HG03442 (cell line): Measurements from ENCODE around the gene UMAD1.
A peak's percentile ranks its signal among the peaks of the same experiment; 100 is the strongest.

Experiments used
- ATAC-seq: cut with Tn5 transposase; IDR thresholded peaks from one replicate; pipeline ENCODE4 v1.9.1; 2021; ENCODE audit warnings: mild to moderate bottlenecking, moderate library complexity; ENCODE audit not compliant: unreplicated experiment

Gene UMAD1

DNA sequence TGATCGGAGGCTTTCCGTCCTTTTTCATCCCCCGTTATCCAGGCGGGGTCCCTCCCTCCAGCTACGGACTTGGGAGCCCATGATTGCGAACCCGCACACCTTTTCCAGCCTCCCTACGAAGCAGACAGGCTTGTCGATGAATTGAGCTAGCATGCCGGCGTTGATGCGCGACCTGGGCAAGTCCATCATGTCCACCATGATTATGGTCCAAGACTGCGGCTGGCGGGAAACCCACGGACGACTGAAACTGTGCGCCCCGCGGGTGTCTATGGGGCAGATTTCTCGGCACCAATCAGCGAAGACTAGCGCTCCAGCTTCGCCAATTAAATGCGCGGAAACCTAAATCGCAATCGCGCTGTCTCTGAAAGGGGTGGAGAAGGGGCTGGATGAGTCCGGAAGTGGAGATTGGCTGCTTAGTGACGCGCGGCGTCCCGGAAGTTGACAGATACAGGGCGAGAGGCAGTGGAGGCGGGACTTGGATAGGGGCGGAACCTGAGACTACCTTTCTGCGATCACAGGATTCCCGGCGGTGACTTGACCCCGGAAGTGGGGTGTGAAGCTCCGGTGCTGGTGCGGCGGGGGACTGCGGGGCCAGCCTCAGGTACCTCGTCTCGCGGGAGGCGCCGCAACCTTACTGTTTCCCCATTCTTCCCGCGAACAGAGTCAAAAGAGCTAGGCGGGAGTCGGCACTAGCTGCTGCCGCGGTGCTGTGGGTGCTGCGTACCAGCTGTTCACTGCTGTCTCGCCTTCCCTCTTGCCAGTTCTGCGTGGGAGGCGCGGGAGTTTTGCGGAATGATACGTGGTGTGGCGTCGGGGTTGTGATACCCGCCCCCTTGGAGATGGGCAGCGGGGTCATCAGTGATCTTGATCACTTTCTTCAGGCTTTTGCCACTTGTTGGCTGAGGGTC is at the start of gene UMAD1:
Gene UMAD1 (plus strand): TSS at position 532 of the 908 bp plus-strand sequence. CDS start 32,620 bp downstream, outside the sequence.
- ATAC-seq, result peak; percentile 95

DNA sequence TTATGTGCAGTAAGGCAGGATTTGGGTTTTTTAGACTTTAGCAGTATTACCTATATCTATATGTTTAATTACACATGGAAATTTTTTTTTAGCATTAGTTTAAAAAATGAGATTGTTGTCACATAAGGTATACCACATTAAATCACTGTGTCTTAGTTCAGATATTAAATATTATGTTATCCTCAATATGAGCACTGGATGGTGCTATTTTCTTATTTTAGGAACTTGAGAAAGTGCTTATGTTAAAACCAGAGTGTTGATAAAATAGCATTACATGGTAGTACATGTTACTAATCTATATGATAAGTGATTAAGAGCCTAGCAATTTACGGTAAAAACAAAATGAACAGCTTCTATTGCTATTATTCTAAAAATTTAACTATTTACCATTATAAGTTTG is 45.1 kb upstream of the UMAD1 start:
- ATAC-seq, result no peak

DNA sequence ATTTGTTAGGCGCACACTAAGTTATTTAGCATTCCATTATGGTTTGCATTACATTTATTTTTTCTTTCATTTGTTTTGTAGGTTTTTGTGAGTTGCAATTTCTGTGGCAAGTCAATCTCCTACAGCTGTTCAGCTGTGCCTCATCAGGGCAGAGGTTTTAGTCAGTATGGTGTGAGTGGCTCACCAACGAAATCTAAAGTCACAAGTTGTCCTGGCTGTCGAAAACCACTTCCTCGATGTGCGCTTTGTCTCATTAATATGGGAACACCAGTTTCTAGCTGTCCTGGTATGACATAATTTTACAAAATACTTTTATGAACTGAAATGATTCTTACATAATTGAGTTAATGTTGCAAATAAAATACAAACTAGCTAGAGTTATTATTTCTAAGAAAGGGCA is 44.4 kb upstream of the UMAD1 start:
- no peak for ATAC-seq

DNA sequence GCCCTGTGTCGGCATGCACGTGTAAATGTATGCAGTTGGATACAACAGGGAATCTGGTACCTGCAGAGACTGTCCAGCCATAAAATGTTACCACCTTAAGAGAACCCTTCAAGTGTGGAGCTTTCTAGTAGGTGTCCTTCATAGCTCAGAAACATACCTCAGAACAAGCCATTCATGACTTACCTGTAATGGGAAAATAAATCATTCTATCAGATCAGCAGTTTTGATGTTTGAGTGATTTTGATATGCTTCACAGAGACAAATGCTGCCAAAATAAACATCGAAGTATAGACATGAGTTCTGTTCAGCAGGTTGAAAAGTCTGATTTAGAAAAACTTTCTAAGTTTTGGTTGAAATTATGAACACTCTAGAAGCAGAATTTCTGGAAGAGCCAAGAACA is 33.5 kb upstream of the UMAD1 start:
- ATAC-seq, result no peak

DNA sequence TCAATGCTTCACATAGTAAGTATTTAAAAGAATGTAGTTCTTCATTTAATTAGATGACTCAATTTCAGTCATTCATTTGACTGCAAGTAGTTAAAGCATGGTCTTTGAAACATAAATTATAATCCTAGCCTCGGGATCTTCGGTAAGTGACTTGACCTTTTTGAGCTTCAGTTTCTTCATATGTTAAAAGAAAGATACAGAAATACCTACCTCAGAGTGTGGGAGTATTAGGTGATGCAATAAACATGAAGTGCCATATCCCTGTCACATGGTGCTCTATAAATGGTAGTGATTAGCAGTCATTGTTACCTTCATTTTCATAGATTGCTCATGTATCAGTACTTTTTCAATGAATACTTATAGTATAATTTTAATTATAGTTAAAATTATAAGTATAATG is 31.2 kb upstream of the UMAD1 start:
- ATAC-seq, result no peak

DNA sequence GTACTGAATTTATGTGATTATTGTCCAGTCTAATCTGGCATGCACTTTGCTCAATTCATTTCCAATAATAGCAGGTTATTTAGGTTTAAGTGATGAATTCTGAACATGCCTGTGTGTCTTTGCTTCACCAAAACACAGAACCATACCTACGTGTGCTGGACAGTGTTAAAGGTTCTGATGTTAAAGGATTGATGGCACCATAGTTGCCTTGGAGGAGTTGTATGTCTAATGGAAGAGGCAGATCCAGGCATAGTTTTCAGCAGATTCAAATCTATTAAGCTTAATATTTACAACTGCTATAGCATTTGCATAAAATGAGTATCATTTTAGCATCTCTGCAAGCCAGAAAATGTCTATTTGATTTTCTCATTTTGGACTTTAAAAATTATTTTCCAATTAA is 28.0 kb upstream of the UMAD1 start:
- ATAC-seq, result no peak

DNA sequence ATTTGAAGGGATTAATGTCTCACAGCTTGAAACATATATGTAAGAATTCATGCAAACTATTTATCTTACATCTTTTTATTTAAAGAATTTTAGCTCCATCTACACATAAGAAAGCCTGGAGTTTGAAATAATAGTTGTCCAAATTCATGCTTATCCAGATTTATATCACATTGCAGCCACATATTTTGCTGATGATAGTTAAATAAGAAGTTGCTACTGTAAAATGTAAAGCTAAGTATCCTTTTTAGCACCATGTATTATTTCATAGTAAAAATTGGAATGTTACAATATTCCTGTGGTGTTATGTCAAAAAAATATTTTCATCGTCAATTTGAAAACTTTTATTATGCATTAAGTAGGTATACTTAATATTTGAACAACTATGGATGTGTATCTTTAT is 27.3 kb upstream of the UMAD1 start:
- ATAC-seq, result no peak

GRCh38 chr7:7614018-7614741 is 26.4 kb upstream of the UMAD1 start:
- ATAC-seq, result no peak

DNA sequence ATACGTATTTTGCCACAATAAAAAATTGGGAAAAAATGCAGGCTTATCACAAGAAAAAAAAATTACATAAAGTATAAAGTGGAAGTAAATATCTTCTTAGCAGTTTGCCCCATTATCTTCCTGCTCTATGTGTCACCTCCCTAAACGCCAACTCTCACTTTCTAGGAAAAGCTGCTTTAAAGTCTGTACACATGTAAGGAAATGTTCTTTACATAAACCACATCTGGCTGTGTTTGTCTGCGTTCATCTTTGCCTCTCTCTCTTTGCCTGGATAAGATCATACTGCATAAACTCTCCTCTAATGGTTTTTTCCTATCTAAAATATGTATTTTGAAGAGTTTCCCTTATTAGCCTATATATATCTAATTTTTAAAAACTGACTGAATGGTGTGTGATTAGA is 23.0 kb upstream of the UMAD1 start:
- ATAC-seq, result no peak

DNA sequence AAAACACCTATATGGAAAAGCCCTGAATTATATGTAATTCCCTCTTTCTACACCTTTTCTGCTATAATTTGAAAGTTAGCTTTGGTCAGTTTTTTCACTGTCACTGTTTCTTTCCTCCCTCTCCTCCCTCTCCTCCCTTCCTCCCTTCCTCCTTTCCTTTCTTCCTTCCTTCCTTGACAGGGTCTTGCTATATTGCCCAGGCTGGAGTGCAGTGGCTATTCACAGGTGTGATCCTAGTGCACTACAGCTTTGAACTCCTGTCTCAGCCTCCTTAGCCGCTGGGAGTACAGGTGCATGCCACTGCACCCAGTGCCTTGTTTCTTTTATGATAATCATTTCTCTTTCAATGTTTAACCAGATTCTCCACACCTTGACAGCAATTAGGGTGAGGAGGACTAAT is 22.1 kb upstream of the UMAD1 start:
- no peak for ATAC-seq

GRCh38 chr7:7620236-7620635 is 20.3 kb upstream of the UMAD1 start:
- ATAC-seq, result no peak

DNA sequence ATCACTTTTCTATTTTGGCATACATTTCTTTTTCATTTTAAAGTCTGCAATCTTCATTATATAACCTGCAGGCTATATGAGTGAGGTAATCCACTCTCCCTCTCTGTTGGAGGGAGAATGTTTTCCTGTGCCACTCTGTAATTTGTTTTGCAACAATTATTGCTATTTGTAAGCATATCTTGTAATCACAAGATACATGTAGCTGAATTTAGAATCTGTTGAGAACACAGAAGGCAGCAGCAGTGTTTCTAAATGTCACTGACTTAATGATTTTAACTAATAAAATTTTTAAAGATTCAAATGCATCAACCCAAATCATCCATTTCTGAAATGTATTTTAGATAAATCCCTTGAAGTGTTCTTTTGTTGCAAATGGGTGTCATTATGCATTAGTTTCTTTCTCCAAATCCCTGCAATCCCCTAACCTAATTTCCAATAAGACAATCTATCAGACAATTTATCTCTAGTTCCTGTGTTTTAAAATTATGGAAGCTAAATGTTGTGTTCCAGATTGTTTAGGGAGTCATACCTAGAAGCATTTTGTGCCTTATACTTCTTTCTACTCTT is 19.8 kb upstream of the UMAD1 start:
- ATAC-seq, result no peak

GRCh38 chr7:7628476-7628875 is 12.1 kb upstream of the UMAD1 start:
- no peak for ATAC-seq

DNA sequence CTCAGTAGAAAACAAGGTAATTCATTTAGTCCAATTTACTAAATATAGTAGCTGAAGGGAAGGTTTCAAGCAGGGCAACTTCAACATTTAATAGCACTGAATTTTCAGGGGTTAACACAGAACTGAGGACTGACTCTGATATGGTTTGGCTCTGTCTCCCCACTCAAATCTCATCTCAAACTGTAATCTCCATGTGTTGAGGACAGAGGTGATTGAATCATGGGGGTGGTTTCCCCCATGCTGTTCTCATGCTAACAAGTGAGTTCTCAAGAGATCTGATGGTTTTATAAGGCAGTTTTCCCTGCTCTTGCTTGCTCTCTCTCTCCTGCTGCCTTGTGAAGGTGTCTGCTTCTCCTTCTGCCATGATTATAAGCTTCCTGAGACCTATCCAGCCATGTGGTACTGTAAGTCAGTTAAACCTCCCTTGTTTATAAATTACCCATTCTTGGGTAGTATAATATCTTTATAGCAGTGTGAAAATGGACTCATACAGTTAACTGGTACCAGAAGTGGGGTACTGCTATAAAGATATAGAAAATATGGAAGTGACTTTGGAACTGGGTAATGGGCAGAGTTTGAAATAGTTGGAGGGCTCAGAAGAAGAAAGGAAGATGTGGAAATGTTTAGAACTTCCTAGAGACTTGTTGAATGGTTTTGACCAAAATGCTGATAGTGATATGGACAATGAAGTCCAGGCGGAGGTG is 9.8 kb upstream of the UMAD1 start:
- no peak for ATAC-seq

DNA sequence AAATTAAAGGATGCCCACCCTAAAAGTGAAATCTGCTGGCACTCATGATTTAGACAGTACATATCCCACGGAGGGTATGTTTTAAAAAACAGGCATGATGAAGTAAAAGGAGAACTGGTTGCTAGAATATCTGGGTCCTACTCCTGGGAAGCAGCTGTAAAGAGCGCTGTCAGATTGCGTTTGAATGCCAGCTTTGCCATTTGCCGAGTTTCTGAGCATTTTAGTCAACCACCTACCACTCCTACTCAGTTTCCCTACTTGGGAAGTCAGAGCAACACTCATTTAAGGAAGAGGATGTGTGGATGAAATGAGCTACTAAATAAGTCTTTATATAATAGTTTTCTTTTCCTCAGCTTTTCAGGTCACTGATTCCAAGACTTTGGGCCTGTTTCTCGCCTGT is 1.1 kb upstream of the UMAD1 start:
- no peak for ATAC-seq

- no peak for ATAC-seq
These were observed 718 bp upstream of the UMAD1 start for GRCh38 chr7:7639847-7640220.

DNA sequence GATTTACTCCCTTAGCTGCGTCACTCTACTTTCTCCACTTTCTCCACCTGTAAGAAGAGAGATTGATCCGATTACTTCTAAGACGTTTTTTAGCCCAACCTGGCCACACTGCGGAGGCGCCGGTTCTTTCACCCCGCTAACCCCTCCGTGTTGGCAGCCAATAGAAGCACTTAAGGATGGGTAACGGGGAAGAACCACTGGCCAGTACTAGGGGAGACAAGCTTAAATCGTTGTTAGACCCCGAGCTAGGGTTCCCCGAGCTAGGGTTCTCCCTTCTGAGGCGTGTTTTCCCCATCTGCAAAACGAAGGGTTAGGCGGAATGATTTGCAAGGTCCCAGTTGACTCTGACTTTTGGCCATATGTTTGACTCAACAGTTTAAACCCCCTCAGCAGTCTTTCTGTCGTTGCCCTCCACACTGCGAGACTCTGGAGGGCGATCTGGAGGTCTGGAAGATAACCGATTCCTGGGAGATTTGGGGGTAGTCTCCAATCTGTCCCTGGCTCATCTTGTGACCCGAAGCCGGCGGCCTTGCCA is 644 bp downstream of the UMAD1 start:
- ATAC-seq, result peak; percentile 8

DNA sequence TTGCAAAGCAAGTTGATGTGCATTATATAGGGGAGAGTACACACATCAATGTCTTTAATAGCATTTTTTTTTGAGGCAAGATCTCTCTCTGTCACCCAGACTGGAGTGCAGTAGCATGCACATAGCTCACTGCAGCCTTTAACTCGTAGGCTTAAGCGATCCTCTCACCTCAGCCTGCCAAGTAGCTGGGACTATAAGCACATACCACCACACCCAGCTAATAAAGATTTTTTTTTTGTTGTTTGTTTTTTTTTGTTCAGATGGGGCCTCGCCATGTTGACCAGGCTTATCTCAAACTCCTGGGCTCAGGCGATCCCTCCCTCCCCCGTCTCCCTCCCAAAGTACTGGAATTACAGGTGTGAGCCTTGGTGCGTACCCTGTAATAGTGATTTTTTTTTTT is 1.5 kb downstream of the UMAD1 start:
- ATAC-seq, result no peak

DNA sequence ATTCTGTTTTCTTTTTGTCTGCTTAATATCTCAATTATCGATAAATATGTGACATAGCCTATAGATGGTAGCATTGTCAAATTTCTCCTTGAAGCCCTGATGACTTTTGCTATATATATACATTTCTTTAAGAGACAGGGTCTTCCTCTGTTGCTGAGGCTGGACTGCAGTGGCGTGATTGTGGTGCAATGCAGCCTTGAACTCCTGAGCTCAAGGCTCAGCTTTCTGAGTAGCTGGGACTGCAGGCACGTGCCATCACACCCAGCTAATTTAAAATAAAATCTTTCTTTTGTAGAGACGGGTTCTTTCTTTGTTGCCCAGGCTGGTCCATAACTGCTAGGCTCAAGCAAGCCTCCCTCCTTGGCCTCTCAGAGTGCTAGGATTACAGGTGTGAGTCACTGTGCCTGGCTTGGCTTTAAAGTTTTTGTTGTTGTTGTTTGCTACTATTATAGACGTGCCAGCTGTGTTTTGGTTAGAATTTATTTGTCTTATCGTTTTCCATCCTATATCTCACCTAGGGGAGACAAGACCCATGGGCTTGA is 7.0 kb downstream of the UMAD1 start:
- ATAC-seq, result no peak

- ATAC-seq, result no peak
These were observed 10.2 kb downstream of the UMAD1 start for GRCh38 chr7:7650682-7651206.

DNA sequence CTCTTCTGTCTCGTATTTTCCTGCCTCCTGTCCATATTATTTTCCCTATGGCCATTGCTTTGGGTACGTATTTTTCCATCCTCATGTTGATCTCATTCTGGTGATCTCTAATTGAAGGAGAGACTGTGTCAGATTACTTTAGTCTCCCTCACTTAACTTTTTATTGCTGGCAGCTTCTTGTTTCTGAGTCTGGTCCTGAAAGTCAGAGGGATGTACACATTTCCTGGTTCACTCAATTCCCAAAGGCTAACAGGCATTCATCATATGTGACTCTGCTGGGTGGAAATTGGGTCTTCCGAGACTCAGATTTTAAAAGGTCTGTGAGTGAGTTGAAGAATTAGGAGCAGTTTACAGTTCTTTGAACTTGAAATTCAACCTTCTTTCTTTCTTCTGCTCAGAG is 10.9 kb downstream of the UMAD1 start:
- ATAC-seq, result no peak
